ENCODE measurements around the gene AKAP12.

AKAP12 gene

GRCh38 chr6:151275121-151275520, 35.4 kb downstream of the AKAP12 start:
- H3K27ac ChIP-seq (ENCODE audit: insufficient read depth, low read length, poor library complexity, severe bottlenecking), result no peak overlapping the region
- DNase-seq, result no peak
- no peaks in the 10 kb centered on the region for H3K9me3 ChIP-seq (ENCODE audit: control insufficient read depth, low read length)

GRCh38 chr6:151275566-151275965, 35.8 kb downstream of the AKAP12 start:
- Histone ChIP-seq H3K4me3 (ENCODE audit: insufficient read depth, low read depth, low read length, poor library complexity, severe bottlenecking) (no peak overlapping the region), H3K9me3 (ENCODE audit: control insufficient read depth, low read length) (no peaks in the 10 kb centered on the region), H3K36me3 (ENCODE audit: control insufficient read depth, insufficient read depth, low read length) (no peaks in the 10 kb centered on the region), H3K27me3 (replicated peaks; ENCODE audit: control insufficient read depth, insufficient read depth, low read length, poor library complexity, severe bottlenecking) (no peaks in the 10 kb centered on the region), H3K27ac (ENCODE audit: insufficient read depth, low read length, poor library complexity, severe bottlenecking) (no peak overlapping the region), H3K4me1 (ENCODE audit: control insufficient read depth, insufficient read depth, low read length, poor library complexity, severe bottlenecking) (no peaks in the 10 kb centered on the region)
- DNase-seq, result no peak

More at GRCh38 chr6:151275121-151275520, 35.4 kb downstream of the AKAP12 start:
- no peaks in the 10 kb centered on the region for H3K4me1 ChIP-seq (ENCODE audit: control insufficient read depth, insufficient read depth, low read length, poor library complexity, severe bottlenecking)
- no peak overlapping the region for H3K4me3 ChIP-seq (ENCODE audit: insufficient read depth, low read depth, low read length, poor library complexity, severe bottlenecking)
- no peaks in the 10 kb centered on the region for H3K36me3 ChIP-seq (ENCODE audit: control insufficient read depth, insufficient read depth, low read length)
- no peaks in the 10 kb centered on the region for H3K27me3 ChIP-seq (replicated peaks; ENCODE audit: control insufficient read depth, insufficient read depth, low read length, poor library complexity, severe bottlenecking)

GRCh38 chr6:151276112-151276740, 36.5 kb downstream of the AKAP12 start:
- no peak overlapping the region for H3K27ac ChIP-seq (ENCODE audit: insufficient read depth, low read length, poor library complexity, severe bottlenecking)
- H3K9me3 ChIP-seq (ENCODE audit: control insufficient read depth, low read length), result no peaks in the 10 kb centered on the region
- no peaks in the 10 kb centered on the region for H3K36me3 ChIP-seq (ENCODE audit: control insufficient read depth, insufficient read depth, low read length)
- DNase-seq, result no peak
- no peaks in the 10 kb centered on the region for H3K4me1 ChIP-seq (ENCODE audit: control insufficient read depth, insufficient read depth, low read length, poor library complexity, severe bottlenecking)
- H3K4me3 ChIP-seq (ENCODE audit: insufficient read depth, low read depth, low read length, poor library complexity, severe bottlenecking), result no peak overlapping the region
- no peaks in the 10 kb centered on the region for H3K27me3 ChIP-seq (replicated peaks; ENCODE audit: control insufficient read depth, insufficient read depth, low read length, poor library complexity, severe bottlenecking)

GRCh38 chr6:151279891-151280290, 40.1 kb downstream of the AKAP12 start:
- no peaks in the 10 kb centered on the region for H3K36me3 ChIP-seq (ENCODE audit: control insufficient read depth, insufficient read depth, low read length)
- no peaks in the 10 kb centered on the region for H3K9me3 ChIP-seq (ENCODE audit: control insufficient read depth, low read length)
- peaks cover 5% of the 10 kb centered on the region for H3K27me3 ChIP-seq (replicated peaks; ENCODE audit: control insufficient read depth, insufficient read depth, low read length, poor library complexity, severe bottlenecking)
- DNase-seq, result no peak
- no peaks in the 10 kb centered on the region for H3K4me1 ChIP-seq (ENCODE audit: control insufficient read depth, insufficient read depth, low read length, poor library complexity, severe bottlenecking)
- no peak overlapping the region for H3K4me3 ChIP-seq (ENCODE audit: insufficient read depth, low read depth, low read length, poor library complexity, severe bottlenecking)
- H3K27ac ChIP-seq (ENCODE audit: insufficient read depth, low read length, poor library complexity, severe bottlenecking), result no peak overlapping the region

- peaks cover 5% of the 10 kb centered on the region for H3K27me3 ChIP-seq (replicated peaks; ENCODE audit: control insufficient read depth, insufficient read depth, low read length, poor library complexity, severe bottlenecking)
- H3K36me3 ChIP-seq (ENCODE audit: control insufficient read depth, insufficient read depth, low read length), result no peaks in the 10 kb centered on the region
- H3K4me1 ChIP-seq (ENCODE audit: control insufficient read depth, insufficient read depth, low read length, poor library complexity, severe bottlenecking), result no peaks in the 10 kb centered on the region
- H3K9me3 ChIP-seq (ENCODE audit: control insufficient read depth, low read length), result no peaks in the 10 kb centered on the region
- H3K4me3 ChIP-seq (ENCODE audit: insufficient read depth, low read depth, low read length, poor library complexity, severe bottlenecking), result no peak overlapping the region
- no peak for DNase-seq
- H3K27ac ChIP-seq (ENCODE audit: insufficient read depth, low read length, poor library complexity, severe bottlenecking), result no peak overlapping the region
These were observed 41.1 kb downstream of the AKAP12 start for GRCh38 chr6:151280859-151281258.

- no peaks in the 10 kb centered on the region for H3K9me3 ChIP-seq (ENCODE audit: control insufficient read depth, low read length)
- H3K27ac ChIP-seq (ENCODE audit: insufficient read depth, low read length, poor library complexity, severe bottlenecking), result no peak overlapping the region
- H3K36me3 ChIP-seq (ENCODE audit: control insufficient read depth, insufficient read depth, low read length), result no peaks in the 10 kb centered on the region
- H3K27me3 ChIP-seq (replicated peaks; ENCODE audit: control insufficient read depth, insufficient read depth, low read length, poor library complexity, severe bottlenecking), result peaks cover 5% of the 10 kb centered on the region
- no peak overlapping the region for H3K4me3 ChIP-seq (ENCODE audit: insufficient read depth, low read depth, low read length, poor library complexity, severe bottlenecking)
- H3K4me1 ChIP-seq (ENCODE audit: control insufficient read depth, insufficient read depth, low read length, poor library complexity, severe bottlenecking), result no peaks in the 10 kb centered on the region
- no peak for DNase-seq
These were observed 44.2 kb downstream of the AKAP12 start for GRCh38 chr6:151284012-151284411.

- Histone ChIP-seq H3K4me3 (ENCODE audit: insufficient read depth, low read depth, low read length, poor library complexity, severe bottlenecking) (no peak overlapping the region), H3K27ac (ENCODE audit: insufficient read depth, low read length, poor library complexity, severe bottlenecking) (no peak overlapping the region)
- no peak for DNase-seq
These were observed 44.8 kb downstream of the AKAP12 start for GRCh38 chr6:151284548-151285017.

GRCh38 chr6:151285122-151285521, 45.4 kb downstream of the AKAP12 start:
- no peak for DNase-seq
- H3K4me3 ChIP-seq (ENCODE audit: insufficient read depth, low read depth, low read length, poor library complexity, severe bottlenecking), result no peak overlapping the region
- H3K27me3 ChIP-seq (replicated peaks; ENCODE audit: control insufficient read depth, insufficient read depth, low read length, poor library complexity, severe bottlenecking), result peaks cover 5% of the 10 kb centered on the region
- H3K9me3 ChIP-seq (ENCODE audit: control insufficient read depth, low read length), result no peaks in the 10 kb centered on the region
- H3K27ac ChIP-seq (ENCODE audit: insufficient read depth, low read length, poor library complexity, severe bottlenecking), result no peak overlapping the region
- no peaks in the 10 kb centered on the region for H3K36me3 ChIP-seq (ENCODE audit: control insufficient read depth, insufficient read depth, low read length)
- no peaks in the 10 kb centered on the region for H3K4me1 ChIP-seq (ENCODE audit: control insufficient read depth, insufficient read depth, low read length, poor library complexity, severe bottlenecking)

More at GRCh38 chr6:151284548-151285017, 44.8 kb downstream of the AKAP12 start:
- Histone ChIP-seq H3K4me1 (ENCODE audit: control insufficient read depth, insufficient read depth, low read length, poor library complexity, severe bottlenecking) (no peaks in the 10 kb centered on the region), H3K27me3 (replicated peaks; ENCODE audit: control insufficient read depth, insufficient read depth, low read length, poor library complexity, severe bottlenecking) (peaks cover 5% of the 10 kb centered on the region), H3K9me3 (ENCODE audit: control insufficient read depth, low read length) (no peaks in the 10 kb centered on the region), H3K36me3 (ENCODE audit: control insufficient read depth, insufficient read depth, low read length) (no peaks in the 10 kb centered on the region)

- no peak for DNase-seq
- H3K9me3 ChIP-seq (ENCODE audit: control insufficient read depth, low read length), result no peaks in the 10 kb centered on the region
- H3K27ac ChIP-seq (ENCODE audit: insufficient read depth, low read length, poor library complexity, severe bottlenecking), result no peak overlapping the region
- peaks cover 5% of the 10 kb centered on the region for H3K27me3 ChIP-seq (replicated peaks; ENCODE audit: control insufficient read depth, insufficient read depth, low read length, poor library complexity, severe bottlenecking)
- no peak overlapping the region for H3K4me3 ChIP-seq (ENCODE audit: insufficient read depth, low read depth, low read length, poor library complexity, severe bottlenecking)
- H3K4me1 ChIP-seq (ENCODE audit: control insufficient read depth, insufficient read depth, low read length, poor library complexity, severe bottlenecking), result no peaks in the 10 kb centered on the region
- no peaks in the 10 kb centered on the region for H3K36me3 ChIP-seq (ENCODE audit: control insufficient read depth, insufficient read depth, low read length)
These were observed 46.4 kb downstream of the AKAP12 start for GRCh38 chr6:151286214-151286613.

GRCh38 chr6:151288712-151289398, 49.1 kb downstream of the AKAP12 start:
- Histone ChIP-seq H3K9me3 (ENCODE audit: control insufficient read depth, low read length) (no peaks in the 10 kb centered on the region), H3K27me3 (replicated peaks; ENCODE audit: control insufficient read depth, insufficient read depth, low read length, poor library complexity, severe bottlenecking) (peaks cover 5% of the 10 kb centered on the region), H3K36me3 (ENCODE audit: control insufficient read depth, insufficient read depth, low read length) (no peaks in the 10 kb centered on the region), H3K27ac (ENCODE audit: insufficient read depth, low read length, poor library complexity, severe bottlenecking) (no peak overlapping the region), H3K4me1 (ENCODE audit: control insufficient read depth, insufficient read depth, low read length, poor library complexity, severe bottlenecking) (no peaks in the 10 kb centered on the region), H3K4me3 (ENCODE audit: insufficient read depth, low read depth, low read length, poor library complexity, severe bottlenecking) (no peak overlapping the region)
- no peak for DNase-seq

Measured in effector memory CD4-positive, alpha-beta T cell (primary cell).